HepG2 (cell line): Measurements from ENCODE around the gene NOL12. TPM values are rescaled to one million over a fixed set of nuclear protein-coding genes. Genes with fewer than 3 reads are reported as not detected.
A peak's percentile ranks its signal among the peaks of the same experiment; 100 is the strongest.

Experiments used
- ARNT ChIP-seq: fragments of 450-650 bp; IDR thresholded peaks from 2 replicates; pipeline ENCODE4 v1.6.1; 2017
- EP300 ChIP-seq, 3 experiments: sonication (generic) in 1 of 3; formaldehyde crosslinking in 1 of 3; IDR thresholded peaks; 2 replicates each; pipeline versions ENCODE4 v1.5.1 to v1.6.1; 2011 to 2020; ENCODE audit warnings: low read depth in 2 of 3, low read length in 2 of 3, borderline replicate concordance in 1 of 3, improper control_type of control experiment in 1 of 3, mild to moderate bottlenecking in 1 of 3, missing genetic modification reagents in 1 of 3, moderate library complexity in 1 of 3
- GABPA ChIP-seq, 2 experiments: IDR thresholded peaks; 2 replicates each; pipeline ENCODE4 v1.6.1; 2011 to 2016; ENCODE audit warnings: low read depth in 2 of 2, low read length in 1 of 2, missing biosample characterization in 1 of 2, missing genetic modification characterization in 1 of 2
- KMT2B ChIP-seq: IDR thresholded peaks from 2 replicates; pipeline ENCODE4 v1.6.1; 2016; ENCODE audit warnings: missing genetic modification reagents, missing compliant biosample characterization
- MEIS2 ChIP-seq: sonication (generic); formaldehyde crosslinking; IDR thresholded peaks from 2 replicates; pipeline ENCODE4 v1.9.0; 2021; ENCODE audit warnings: mild to moderate bottlenecking, missing genetic modification reagents
- MTA1 ChIP-seq: sonication (generic); formaldehyde crosslinking; IDR thresholded peaks from 2 replicates; pipeline ENCODE4 v1.4.0; 2020; ENCODE audit warnings: missing genetic modification reagents, mild to moderate bottlenecking, borderline replicate concordance
- NFKB2 ChIP-seq: sonication (generic); formaldehyde crosslinking; IDR thresholded peaks from 2 replicates; pipeline ENCODE4 v1.4.0; 2020; ENCODE audit warnings: missing genetic modification reagents, borderline replicate concordance
- NFKBIZ ChIP-seq: IDR thresholded peaks from 2 replicates; pipeline ENCODE4 v1.6.1; 2018; ENCODE audit warnings: missing genetic modification reagents, missing compliant biosample characterization
- YY1 ChIP-seq: IDR thresholded peaks from 2 replicates; pipeline ENCODE4 v1.6.1; 2011; ENCODE audit warnings: low read length, low read depth, moderate library complexity, mild to moderate bottlenecking; ENCODE audit not compliant: insufficient read depth, insufficient replicate concordance
- ZEB1 ChIP-seq: IDR thresholded peaks from 2 replicates; pipeline ENCODE4 v1.6.1; 2012; ENCODE audit warnings: mild to moderate bottlenecking, low read depth, inconsistent platforms; ENCODE audit not compliant: insufficient replicate concordance
- ZNF253 ChIP-seq: sonication (generic); formaldehyde crosslinking; IDR thresholded peaks from 2 replicates; pipeline ENCODE4 v1.8.0; 2022; ENCODE audit warnings: mild to moderate bottlenecking, missing genetic modification reagents, borderline replicate concordance
- ZNF672 ChIP-seq: sonication (generic); formaldehyde crosslinking; IDR thresholded peaks from 2 replicates; pipeline ENCODE4 v1.8.1; 2022; ENCODE audit warnings: missing genetic modification reagents
- polyA plus RNA-seq, 8 experiments: library from polyadenylated mRNA; depleted of rRNA in 3 of 8; stranded (reverse) in 7 of 8; unstranded in 1 of 8; fragments of >200 nt; fragmentation: Illumina TruSeq in 4 of 8; extraction: Trizol in 4 of 8; gene quantifications; 2 replicates each; pipeline versions ENCODE4 v1.2.1 to v1.2.3, GENCODE V29; 2011 to 2016; ENCODE audit warnings: low read depth in 4 of 8, missing spikeins in 1 of 8, mixed read lengths in 1 of 8; ENCODE audit not compliant: insufficient read depth in 1 of 8
- total RNA-seq, 5 experiments: library from RNA; depleted of rRNA; stranded (reverse); fragments of >200 nt; fragmentation: Illumina TruSeq; extraction: Trizol; gene quantifications; 2 replicates each; pipeline ENCODE4 v1.2.3, GENCODE V29; 2016; ENCODE audit warnings: low read depth in 1 of 5
- TF ChIP-seq, protein P1 (sequence below): IDR thresholded peaks from 2 replicates; pipeline ENCODE4 v1.6.1; 2012; ENCODE audit warnings: low read length, improper control_type of control experiment
- TF ChIP-seq, protein P2 (sequence below): sonication (generic); formaldehyde crosslinking; IDR thresholded peaks from 2 replicates; pipeline ENCODE4 v1.9.0; 2021; ENCODE audit warnings: missing genetic modification reagents, mild to moderate bottlenecking, borderline replicate concordance
- TF ChIP-seq, protein P3 (sequence below): sonication (generic); formaldehyde crosslinking; IDR thresholded peaks from 2 replicates; pipeline ENCODE4 v1.5.1; 2020; ENCODE audit warnings: mild to moderate bottlenecking, moderate library complexity, missing genetic modification reagents
- TF ChIP-seq, protein P4 (sequence below): sonication (generic); formaldehyde crosslinking; IDR thresholded peaks from 2 replicates; pipeline ENCODE4 v1.4.0; 2020; ENCODE audit warnings: mild to moderate bottlenecking, low read depth, missing genetic modification reagents
- TF ChIP-seq, protein P5 (sequence below): sonication (generic); formaldehyde crosslinking; IDR thresholded peaks from 2 replicates; pipeline ENCODE4 v1.4.0; 2020; ENCODE audit warnings: mild to moderate bottlenecking, missing genetic modification reagents

The NOL12 gene
- total and polyA plus RNA-seq, 2 of the 13 experiments (the other 11 are each of a cell fraction or from before 2014, with no cell fraction given): 14.3 to 31.4 TPM

DNA sequence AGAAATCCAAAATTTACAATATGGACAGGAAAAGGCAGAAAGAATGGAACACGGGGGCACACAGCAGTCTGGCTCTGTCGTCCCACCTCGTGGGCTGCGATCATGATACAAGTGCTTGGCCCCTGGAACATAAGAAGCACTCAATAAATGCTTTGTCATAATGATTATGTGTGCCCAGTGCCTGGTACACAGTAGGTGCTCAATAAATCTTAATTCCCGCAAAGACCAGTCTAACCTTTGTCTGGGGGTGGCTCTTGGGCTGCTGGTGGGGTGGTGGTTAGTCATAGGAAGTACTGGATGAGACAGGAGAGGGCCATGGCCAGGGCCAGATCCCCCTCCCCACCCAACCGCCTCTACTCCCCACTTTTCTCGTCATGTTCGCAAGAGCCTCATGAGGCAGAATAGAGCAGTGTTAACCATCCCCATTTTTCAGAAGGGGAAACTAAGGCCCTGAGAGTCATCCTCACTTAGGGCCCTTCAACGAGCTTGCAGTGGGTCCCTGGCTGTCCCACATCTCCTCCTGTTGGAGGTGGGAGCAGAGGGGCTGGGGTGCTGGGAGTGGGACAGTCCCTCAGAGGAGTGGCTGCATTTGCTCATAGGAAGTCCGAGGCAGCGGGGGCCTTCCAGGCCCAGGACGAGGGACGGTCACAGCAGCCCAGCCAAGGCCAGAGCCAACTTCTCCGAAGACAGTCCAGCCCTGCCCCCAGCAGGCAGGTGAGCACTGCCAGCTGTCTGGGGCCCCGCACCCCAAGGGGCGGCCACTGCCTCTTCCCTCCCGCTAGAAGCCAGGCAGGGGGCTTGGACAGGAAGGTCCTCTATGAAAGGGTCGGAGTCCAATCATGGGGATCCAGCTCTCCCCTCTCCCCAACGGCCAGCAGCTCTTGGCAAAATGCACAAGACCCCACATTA is 46.8 kb downstream of the NOL12 start (continued):
- TF ChIP-seq, protein P1, sequence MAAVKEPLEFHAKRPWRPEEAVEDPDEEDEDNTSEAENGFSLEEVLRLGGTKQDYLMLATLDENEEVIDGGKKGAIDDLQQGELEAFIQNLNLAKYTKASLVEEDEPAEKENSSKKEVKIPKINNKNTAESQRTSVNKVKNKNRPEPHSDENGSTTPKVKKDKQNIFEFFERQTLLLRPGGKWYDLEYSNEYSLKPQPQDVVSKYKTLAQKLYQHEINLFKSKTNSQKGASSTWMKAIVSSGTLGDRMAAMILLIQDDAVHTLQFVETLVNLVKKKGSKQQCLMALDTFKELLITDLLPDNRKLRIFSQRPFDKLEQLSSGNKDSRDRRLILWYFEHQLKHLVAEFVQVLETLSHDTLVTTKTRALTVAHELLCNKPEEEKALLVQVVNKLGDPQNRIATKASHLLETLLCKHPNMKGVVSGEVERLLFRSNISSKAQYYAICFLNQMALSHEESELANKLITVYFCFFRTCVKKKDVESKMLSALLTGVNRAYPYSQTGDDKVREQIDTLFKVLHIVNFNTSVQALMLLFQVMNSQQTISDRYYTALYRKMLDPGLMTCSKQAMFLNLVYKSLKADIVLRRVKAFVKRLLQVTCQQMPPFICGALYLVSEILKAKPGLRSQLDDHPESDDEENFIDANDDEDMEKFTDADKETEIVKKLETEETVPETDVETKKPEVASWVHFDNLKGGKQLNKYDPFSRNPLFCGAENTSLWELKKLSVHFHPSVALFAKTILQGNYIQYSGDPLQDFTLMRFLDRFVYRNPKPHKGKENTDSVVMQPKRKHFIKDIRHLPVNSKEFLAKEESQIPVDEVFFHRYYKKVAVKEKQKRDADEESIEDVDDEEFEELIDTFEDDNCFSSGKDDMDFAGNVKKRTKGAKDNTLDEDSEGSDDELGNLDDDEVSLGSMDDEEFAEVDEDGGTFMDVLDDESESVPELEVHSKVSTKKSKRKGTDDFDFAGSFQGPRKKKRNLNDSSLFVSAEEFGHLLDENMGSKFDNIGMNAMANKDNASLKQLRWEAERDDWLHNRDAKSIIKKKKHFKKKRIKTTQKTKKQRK: no peak
- no peak for TF ChIP-seq GABPA (IDR thresholded peaks at IDR 0.05; ENCODE audit: low read depth, low read length)
- TF ChIP-seq GABPA (CRISPR knock-in tag; IDR thresholded peaks at IDR 0.05; ENCODE audit: low read depth): no peak
- no peak for TF ChIP-seq ZEB1
- TF ChIP-seq, protein P2, sequence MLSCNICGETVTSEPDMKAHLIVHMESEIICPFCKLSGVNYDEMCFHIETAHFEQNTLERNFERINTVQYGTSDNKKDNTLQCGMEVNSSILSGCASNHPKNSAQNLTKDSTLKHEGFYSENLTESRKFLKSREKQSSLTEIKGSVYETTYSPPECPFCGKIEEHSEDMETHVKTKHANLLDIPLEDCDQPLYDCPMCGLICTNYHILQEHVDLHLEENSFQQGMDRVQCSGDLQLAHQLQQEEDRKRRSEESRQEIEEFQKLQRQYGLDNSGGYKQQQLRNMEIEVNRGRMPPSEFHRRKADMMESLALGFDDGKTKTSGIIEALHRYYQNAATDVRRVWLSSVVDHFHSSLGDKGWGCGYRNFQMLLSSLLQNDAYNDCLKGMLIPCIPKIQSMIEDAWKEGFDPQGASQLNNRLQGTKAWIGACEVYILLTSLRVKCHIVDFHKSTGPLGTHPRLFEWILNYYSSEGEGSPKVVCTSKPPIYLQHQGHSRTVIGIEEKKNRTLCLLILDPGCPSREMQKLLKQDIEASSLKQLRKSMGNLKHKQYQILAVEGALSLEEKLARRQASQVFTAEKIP: no peak
- TF ChIP-seq MTA1 (CRISPR knock-in tag): 0 out of 2 replicates have a peak, but pooled peaks have one; percentile 43
- TF ChIP-seq, protein P3, sequence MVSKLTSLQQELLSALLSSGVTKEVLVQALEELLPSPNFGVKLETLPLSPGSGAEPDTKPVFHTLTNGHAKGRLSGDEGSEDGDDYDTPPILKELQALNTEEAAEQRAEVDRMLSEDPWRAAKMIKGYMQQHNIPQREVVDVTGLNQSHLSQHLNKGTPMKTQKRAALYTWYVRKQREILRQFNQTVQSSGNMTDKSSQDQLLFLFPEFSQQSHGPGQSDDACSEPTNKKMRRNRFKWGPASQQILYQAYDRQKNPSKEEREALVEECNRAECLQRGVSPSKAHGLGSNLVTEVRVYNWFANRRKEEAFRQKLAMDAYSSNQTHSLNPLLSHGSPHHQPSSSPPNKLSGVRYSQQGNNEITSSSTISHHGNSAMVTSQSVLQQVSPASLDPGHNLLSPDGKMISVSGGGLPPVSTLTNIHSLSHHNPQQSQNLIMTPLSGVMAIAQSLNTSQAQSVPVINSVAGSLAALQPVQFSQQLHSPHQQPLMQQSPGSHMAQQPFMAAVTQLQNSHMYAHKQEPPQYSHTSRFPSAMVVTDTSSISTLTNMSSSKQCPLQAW (CRISPR knock-in tag): no peak
- TF ChIP-seq NFKBIZ (CRISPR knock-in tag): no peak
- no peak for TF ChIP-seq ZNF253 (CRISPR knock-in tag)
- TF ChIP-seq, protein P4, sequence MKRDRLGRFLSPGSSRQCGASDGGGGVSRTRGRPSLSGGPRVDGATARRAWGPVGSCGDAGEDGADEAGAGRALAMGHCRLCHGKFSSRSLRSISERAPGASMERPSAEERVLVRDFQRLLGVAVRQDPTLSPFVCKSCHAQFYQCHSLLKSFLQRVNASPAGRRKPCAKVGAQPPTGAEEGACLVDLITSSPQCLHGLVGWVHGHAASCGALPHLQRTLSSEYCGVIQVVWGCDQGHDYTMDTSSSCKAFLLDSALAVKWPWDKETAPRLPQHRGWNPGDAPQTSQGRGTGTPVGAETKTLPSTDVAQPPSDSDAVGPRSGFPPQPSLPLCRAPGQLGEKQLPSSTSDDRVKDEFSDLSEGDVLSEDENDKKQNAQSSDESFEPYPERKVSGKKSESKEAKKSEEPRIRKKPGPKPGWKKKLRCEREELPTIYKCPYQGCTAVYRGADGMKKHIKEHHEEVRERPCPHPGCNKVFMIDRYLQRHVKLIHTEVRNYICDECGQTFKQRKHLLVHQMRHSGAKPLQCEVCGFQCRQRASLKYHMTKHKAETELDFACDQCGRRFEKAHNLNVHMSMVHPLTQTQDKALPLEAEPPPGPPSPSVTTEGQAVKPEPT (CRISPR knock-in tag): no peak
- TF ChIP-seq EP300 (IDR thresholded peaks at IDR 0.05; ENCODE audit: low read depth in 2 of 2, low read length in 2 of 2): no peak
- TF ChIP-seq EP300 (CRISPR knock-in tag; IDR thresholded peaks at IDR 0.05; ENCODE audit: borderline replicate concordance): no peak
- no peak for TF ChIP-seq MEIS2
- no peak for TF ChIP-seq KMT2B (CRISPR knock-in tag)
- TF ChIP-seq ARNT: no peak
- no peak for TF ChIP-seq ZNF672 (CRISPR knock-in tag)
- TF ChIP-seq NFKB2 (CRISPR knock-in tag): 0 out of 2 replicates have a peak, but pooled peaks have one; percentile 35
- TF ChIP-seq, protein P5, sequence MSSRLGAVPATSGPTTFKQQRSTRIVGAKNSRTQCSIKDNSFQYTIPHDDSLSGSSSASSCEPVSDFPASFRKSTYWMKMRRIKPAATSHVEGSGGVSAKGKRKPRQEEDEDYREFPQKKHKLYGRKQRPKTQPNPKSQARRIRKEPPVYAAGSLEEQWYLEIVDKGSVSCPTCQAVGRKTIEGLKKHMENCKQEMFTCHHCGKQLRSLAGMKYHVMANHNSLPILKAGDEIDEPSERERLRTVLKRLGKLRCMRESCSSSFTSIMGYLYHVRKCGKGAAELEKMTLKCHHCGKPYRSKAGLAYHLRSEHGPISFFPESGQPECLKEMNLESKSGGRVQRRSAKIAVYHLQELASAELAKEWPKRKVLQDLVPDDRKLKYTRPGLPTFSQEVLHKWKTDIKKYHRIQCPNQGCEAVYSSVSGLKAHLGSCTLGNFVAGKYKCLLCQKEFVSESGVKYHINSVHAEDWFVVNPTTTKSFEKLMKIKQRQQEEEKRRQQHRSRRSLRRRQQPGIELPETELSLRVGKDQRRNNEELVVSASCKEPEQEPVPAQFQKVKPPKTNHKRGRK (CRISPR knock-in tag): no peak
- no peak for TF ChIP-seq YY1
